ENCODE measurements around the gene SERTAD2. TPM values are rescaled to one million over a fixed set of nuclear protein-coding genes. Genes with fewer than 3 reads are reported as not detected.

Gene SERTAD2
- total RNA-seq, 1 donor from 2014 or later = 20.3 TPM

GRCh38 chr2:64637931-64638330 lies 15.8 kb downstream of the SERTAD2 start:
- Mint-ChIP-seq H3K27me3 (ENCODE audit: low read depth) (no peaks in the 10 kb centered on the region), H3K4me1 (ENCODE audit: low read depth) (peaks cover 45% of the 10 kb centered on the region), H3K36me3 (ENCODE audit: low read depth) (peaks cover 14% of the 10 kb centered on the region), H3K4me3 (ENCODE audit: unreplicated experiment) (no peak overlapping the region), H3K9me3 (ENCODE audit: low read depth) (no peaks in the 10 kb centered on the region), H3K27ac (ENCODE audit: unreplicated experiment) (no peak overlapping the region)
- no peak for DNase-seq (ENCODE audit: low spot score)
- no peak for TF ChIP-seq CTCF (IDR thresholded peaks at IDR 0.05)

- no peak overlapping the region for H3K4me3 Mint-ChIP-seq (ENCODE audit: unreplicated experiment)
Measured at GRCh38 chr2:64637000-64637635, 16.6 kb downstream of the SERTAD2 start.

GRCh38 chr2:64635976-64636911 lies 17.5 kb downstream of the SERTAD2 start:
- Mint-ChIP-seq H3K36me3 (ENCODE audit: low read depth) (peaks cover 16% of the 10 kb centered on the region), H3K27ac (ENCODE audit: unreplicated experiment) (peak overlapping the region; percentile 2), H3K27me3 (ENCODE audit: low read depth) (no peaks in the 10 kb centered on the region), H3K4me1 (ENCODE audit: low read depth) (peaks cover 33% of the 10 kb centered on the region), H3K4me3 (ENCODE audit: unreplicated experiment) (no peak overlapping the region), H3K9me3 (ENCODE audit: low read depth) (no peaks in the 10 kb centered on the region)
- TF ChIP-seq CTCF (IDR thresholded peaks at IDR 0.05) = no peak
- DNase-seq (ENCODE audit: low spot score) = no peak

More at GRCh38 chr2:64637000-64637635, 16.6 kb downstream of the SERTAD2 start:
- H3K9me3 Mint-ChIP-seq (ENCODE audit: low read depth) = no peaks in the 10 kb centered on the region
- peak overlapping the region; percentile 2 for H3K27ac Mint-ChIP-seq (ENCODE audit: unreplicated experiment)
- peaks cover 16% of the 10 kb centered on the region for H3K36me3 Mint-ChIP-seq (ENCODE audit: low read depth)
- DNase-seq (ENCODE audit: low spot score) = no peak
- no peak for TF ChIP-seq CTCF (IDR thresholded peaks at IDR 0.05)
- no peaks in the 10 kb centered on the region for H3K27me3 Mint-ChIP-seq (ENCODE audit: low read depth)
- H3K4me1 Mint-ChIP-seq (ENCODE audit: low read depth) = peaks cover 39% of the 10 kb centered on the region

- no peaks in the 10 kb centered on the region for H3K9me3 Mint-ChIP-seq (ENCODE audit: low read depth)
- H3K36me3 Mint-ChIP-seq (ENCODE audit: low read depth) = peaks cover 24% of the 10 kb centered on the region
- no peak overlapping the region for H3K4me3 Mint-ChIP-seq (ENCODE audit: unreplicated experiment)
- no peak for DNase-seq (ENCODE audit: low spot score)
- peaks cover 19% of the 10 kb centered on the region for H3K4me1 Mint-ChIP-seq (ENCODE audit: low read depth)
- no peaks in the 10 kb centered on the region for H3K27me3 Mint-ChIP-seq (ENCODE audit: low read depth)
- no peak overlapping the region for H3K27ac Mint-ChIP-seq (ENCODE audit: unreplicated experiment)
- TF ChIP-seq CTCF (IDR thresholded peaks at IDR 0.05) = no peak
Measured at GRCh38 chr2:64634345-64635267, 19.1 kb downstream of the SERTAD2 start.
